Glomerular endothelial cell (primary cell): ENCODE data around the gene ADRM1. TPM values are rescaled to one million over a fixed set of nuclear protein-coding genes. Genes with fewer than 3 reads are reported as not detected.

Experiments used
- DNase-seq: peaks from one replicate; pipeline ENCODE4 v3.0.0-alpha.2; 2011; ENCODE audit warnings: low read depth, low spot score; ENCODE audit errors: extremely low read depth
- total RNA-seq: library from RNA; depleted of rRNA; stranded (reverse); fragments of >200 nt; gene quantifications from 2 replicates; pipeline ENCODE4 v1.2.3, GENCODE V29; 2015

Gene ADRM1
- total RNA-seq, 1 donor from 2014 or later = 227 TPM

DNA sequence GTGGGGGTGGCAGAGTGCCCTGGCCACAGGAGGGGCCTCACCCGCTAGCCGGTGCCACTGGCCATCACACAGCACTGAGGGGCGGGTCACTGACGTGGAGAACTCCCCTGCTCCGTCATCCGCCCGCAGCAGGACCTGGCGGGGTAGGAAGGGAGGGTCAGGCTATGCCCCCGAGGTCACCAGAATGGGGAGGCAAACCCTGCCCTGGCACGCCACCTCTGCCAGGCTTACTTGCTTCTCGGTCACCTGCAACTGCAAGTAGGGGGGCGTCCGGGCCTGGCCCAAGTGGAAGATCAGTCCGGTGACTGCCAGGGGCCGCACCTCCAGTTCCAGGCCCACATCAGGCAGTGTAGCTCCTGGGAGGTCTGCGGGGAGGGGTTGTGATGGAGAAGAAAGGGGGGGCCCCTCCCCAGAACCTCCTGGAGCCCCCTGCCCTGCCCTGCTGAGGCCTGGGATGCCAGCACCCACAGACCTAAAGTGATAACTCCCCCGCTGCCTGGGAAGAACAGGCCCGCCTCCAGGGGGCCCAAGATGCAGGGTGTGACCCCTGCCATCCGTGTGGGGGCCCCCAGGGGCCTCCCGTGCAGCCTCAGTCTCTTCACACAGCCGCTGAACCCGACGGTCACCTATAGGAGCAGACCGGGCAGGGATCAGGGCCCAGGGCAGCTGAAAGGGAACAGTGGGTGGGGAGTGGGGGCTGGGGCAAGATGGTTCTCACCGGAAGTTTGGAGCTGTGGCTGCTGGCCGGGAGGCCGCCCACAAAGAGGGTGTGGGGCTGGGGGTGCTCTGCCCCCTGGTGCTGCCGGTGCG lies 7.4 kb downstream of the ADRM1 start:
- DNase-seq = no peak

DNA sequence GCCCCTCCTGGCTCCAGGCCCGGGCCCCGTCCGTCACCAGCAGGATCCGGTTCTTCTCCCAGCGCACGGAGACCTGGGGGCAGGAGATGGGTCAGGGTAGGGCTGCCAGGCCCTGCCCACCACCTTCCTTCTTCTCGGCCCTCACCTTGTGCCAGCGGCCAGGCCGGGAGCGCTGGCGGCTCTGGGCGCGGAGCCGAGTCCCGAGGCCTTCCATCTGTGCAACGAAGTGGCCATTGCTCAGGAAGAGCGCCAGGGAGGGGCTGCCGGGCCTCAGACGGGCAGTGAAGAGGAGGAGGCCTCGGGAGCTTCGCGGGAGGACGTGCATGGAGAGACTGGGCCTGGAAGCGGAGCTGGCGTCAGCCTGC lies 7.9 kb downstream of the ADRM1 start:
- no peak for DNase-seq

DNA sequence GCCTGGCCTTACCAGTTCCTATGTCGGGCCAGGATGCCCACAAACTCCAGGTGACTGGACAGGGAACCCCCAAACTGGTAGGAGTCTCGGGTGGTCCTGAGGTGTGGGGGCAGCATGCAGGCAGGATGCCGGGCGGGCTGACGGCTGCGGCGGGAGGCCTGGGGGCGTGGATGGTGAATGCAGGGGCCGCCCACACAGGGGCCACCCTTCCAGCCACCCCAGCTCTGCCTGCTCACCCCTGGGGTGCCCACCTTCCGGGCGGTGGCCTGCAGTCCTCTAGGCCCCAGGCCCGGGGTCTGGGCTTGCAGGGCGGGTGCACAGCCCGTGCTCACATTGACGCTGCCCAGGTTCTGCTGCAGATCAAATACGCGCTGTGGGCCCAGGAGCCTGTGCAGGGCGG lies 8.4 kb downstream of the ADRM1 start:
- DNase-seq = no peak

DNA sequence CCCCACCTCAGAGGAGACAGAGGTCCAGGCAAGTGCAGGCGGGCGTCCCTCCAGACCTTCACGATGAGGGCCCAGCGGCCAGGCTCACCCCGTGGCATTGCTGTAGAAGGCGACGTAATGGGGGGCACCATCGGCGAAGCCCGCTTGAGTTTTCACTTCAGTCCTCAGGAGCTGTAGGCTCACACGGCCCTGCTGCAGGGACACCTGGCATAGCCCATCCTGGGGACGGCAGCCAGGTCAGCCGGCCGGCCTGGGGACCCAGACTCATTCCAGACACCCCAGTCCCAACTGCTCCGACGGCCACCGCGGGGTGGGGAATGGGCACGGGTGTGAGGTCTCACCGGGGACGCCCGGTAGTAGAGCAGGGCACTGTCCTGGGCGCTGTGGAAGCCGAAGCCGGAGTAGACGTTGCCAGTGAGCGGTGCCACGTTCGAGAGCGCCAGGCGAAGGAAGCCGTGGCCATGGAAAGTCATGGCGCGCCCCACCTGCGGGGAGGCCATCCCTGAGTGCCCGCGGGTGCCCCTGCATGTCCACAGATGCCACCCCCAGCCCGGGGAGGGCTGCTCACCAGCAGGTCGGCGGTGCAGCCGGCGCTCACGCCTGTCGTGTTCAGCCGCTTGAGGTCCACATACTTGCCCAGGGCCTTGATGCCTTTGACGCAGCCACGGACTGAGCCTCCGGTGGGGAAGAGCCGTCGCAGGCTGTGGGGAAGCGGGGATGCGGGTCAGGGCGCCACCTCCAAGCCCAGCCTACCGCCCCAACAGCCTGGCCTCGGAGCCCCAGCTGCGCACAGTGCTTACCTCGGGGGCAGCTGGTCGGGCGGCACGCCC lies 9.2 kb downstream of the ADRM1 start:
- DNase-seq = no peak

DNA sequence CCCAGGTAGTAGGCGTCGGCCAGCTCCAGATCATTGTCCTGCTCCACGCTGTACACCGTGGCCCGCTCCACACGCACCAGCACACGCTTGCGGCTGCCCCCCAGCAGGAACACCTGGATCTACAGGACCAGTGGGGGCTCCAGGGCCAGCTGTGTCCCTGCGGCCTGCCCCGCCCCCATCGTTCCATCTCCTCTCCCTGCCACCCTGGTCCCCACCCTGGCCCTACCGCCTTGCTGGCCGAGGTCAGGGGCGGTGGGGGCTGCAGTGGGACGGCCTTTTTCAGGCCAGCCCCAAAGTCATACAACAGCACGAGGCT lies 9.8 kb downstream of the ADRM1 start:
- no peak for DNase-seq

DNA sequence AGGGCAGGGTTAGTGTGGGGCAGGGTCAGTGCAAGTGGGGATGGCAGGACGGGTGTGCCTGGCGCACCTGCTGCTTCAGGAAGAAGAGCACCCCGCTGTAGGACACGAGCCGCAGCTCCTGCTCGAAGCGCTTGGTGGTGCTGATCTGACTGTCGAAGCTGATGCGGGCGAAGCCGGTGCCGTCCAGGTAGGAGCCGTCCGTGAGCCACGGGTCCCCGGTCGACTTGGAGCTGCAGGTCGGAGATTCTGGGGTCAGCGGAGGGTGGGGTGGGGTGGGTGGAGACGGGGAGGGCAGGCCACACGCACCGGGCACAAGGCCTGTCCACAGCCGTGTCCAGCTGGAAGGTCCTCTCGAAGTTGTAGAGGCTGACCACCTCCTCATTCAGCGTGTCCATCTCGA lies 10.2 kb downstream of the ADRM1 start:
- DNase-seq = no peak

DNA sequence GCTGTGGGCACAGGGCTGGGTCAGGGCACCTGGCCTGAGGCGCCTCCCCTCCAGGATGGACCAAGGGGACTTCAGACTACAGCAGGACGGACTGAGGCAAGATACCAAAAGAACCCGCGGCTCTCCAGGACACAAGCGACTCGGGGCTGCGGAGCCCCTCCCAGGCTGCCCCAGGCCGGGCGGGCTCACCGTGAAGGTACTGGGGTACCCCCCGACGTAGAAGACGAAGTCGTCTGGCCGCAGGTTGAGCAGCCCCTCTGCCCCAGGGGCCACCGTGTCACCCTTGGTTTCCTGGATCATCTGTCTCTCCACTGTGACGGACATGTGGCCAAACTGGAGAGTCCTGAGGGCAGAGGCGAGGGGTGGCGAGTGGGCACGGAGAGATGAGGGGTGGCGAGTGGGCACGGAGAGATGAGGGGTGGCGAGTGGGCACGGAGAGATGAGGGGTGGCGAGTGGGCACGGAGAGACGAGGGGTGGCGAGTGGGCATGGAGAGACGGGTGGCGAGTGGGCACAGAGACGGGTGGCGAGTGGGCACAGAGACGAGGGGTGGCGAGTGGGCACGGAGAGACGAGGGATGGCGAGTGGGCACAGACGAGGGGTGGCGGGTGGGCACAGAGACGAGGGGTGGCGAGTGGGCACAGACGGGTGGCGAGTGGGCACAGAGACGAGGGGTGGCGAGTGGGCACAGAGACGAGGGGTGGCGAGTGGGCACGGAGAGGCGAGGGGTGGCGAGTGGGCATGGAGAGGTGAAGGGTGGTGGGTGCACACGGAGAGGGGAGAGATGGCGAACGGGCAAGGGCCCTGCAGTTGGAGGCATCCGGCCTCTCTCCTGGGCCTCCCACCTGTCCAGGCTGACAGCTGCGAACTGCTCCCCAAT lies 10.9 kb downstream of the ADRM1 start:
- no peak for DNase-seq

DNA sequence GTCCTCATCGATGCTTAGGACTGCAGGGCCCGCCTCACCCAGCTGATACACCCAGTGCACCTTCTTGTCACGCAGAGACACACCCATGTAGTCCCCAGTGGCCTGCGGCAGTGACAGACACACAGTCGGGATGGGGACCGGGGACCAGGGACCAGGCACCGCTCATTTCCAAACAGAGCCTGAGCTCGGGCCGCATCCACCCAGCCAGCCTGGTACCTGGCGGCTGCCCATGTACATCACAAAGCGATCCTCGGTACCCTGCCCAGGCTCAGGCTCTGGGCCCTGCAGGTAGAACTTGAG lies 11.5 kb downstream of the ADRM1 start:
- no peak for DNase-seq

DNA sequence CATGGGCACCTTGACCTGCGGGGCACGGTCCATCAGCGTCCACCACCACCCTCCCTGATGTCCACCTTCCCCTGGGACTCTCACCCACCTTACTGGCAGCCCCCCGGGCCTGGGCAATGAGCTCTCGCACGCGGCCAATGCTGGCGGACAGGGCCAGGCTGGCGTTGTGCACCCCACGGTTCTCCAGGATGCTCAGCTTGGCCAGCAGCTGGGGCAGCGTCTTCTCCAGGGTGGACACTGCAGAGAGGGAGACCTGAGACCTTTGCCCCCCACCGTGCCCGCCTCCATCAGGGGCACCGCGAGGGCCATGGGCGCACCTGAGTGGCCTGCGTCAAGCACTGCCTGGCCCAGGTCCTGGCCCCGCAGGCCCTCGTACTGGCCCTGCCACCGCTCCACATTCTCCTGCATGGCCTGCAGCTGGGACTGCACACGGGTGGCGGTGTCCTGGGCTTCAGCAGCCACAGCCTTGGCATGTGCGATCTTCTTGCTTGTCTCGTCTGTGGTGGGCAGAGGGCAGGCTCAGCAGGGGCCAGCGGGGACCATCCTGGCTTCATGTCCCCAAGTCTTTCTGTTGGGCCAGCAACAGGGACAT lies 12.0 kb downstream of the ADRM1 start:
- no peak for DNase-seq

DNA sequence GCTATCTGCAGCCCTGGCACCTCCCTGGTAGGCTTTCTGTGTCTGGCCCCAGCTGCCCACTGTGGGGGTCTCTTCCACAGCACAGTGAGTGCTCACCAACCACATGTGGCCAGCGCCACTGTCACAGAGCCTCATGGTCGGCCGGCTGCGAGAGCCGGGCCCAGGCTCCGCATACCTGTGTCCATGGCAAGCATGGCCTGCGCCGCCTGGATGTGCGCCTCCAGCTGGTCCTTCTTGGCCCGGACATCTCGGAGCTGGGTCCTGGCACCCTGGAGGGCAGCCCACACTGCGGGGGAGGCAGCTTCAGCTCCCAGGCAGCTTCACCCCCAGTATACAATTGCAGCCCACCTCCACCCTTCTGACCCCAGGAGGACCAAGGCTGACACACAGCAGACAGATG lies 13.0 kb downstream of the ADRM1 start:
- no peak for DNase-seq

DNA sequence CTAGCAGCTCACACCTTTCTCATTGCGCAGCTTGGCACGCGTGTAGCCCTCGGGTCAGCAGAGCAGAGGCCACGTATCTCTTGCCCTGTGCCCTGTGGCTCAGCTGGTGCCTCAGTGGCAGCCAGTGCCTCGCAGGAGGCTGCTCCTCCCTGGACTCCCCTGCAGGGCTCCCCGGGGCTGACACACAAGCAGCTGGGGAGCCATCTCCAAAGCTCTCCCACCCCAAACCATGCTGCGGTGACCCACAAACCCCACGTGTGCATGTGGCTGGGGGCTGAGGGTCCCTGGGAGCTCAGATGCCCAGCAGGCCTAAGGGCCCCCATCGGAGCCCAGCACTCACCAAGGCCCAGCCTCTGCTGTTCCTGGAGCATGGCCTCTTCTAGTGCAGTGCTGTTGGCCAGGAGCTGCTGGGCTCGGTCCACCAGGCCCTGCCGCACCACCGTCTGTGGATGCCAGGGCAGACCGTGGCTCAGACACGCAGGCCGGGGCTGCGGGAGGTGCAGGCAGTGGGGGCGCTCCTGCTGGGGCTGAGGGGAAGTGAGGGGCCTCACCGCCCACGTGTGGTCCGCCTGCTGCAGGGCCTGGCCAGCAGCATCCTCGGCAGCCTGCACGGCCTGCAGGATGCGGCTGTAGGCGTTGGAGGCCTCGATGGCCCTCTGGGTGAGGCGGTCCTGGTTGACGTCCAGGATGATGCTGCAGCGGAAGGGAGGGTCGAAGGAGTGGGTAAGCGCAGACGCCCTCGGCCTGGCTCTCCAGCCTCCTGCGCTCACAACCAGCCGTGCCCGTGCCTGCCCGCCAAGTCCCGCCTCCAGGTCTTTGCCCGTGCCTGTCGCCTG lies 13.8 kb downstream of the ADRM1 start:
- DNase-seq = no peak

DNA sequence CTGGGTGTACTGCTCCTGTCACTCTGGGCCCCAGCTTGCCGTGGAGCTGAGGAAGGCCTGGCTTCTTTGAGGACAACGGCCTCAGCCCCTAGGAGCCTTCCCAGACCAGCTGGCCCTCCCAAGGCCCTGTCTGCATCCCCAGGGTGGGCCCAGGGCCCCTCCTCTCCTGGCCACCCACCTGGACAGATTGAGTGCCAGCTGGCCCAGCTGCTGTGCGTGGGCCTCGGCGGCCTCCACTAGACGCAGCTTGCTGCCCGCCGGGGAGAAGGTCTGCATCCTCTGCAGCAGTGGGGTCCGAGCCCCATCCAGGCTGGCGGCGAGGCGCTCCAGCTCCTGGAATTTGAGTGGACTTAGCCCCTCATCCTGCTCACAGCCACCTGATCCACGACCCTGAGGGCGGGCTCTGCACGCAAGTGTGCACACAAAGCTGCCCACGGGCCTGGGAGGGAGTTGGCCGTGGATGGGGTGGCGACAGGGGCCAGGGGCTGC lies 14.4 kb downstream of the ADRM1 start:
- no peak for DNase-seq

DNA sequence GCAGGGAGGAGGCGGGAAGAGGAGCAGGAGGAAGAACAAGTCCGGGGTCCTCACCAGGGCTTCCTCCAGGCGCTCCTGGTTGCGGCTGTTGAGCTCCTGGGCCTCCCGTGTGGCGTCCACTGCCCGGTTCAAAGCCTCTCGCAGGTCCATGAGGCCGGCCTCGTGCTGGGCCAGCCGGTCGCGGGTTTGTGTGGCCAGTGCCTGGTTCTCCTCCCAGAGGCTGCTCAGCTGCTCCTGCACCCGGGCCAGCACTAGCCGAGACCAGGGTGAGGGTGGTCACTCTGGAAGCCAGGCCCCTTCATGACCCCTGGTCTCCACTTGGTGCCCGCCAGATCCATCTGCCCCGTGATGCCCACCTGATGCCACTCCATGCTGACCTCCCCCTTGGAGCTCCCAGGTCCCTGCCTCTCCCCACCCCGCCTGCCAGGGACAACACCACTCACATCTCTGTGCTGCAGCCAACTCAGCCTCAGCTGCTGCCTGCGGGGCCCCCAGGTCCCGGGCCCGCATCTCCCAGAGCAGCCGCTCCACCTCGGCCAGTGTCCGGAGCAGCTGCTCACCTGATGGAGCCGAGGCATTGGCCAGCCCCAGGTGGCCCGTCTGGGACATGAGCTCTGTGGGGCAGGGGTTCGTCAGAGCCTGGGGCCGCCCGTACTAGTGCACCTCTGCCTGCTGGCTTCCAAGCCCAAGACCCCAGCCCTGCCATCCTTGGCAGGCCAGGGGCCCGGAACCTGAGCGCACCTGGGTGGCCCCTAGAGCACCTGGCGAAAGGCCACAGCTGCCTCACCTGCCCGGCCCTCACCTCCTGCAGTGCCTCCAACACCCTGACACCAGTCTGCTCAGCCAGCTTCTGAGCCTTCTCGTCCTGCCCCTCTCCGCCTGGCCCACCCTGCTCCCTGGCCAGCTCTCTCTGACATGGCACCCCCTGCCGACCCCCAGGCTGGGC lies 15.9 kb downstream of the ADRM1 start:
- no peak for DNase-seq

DNA sequence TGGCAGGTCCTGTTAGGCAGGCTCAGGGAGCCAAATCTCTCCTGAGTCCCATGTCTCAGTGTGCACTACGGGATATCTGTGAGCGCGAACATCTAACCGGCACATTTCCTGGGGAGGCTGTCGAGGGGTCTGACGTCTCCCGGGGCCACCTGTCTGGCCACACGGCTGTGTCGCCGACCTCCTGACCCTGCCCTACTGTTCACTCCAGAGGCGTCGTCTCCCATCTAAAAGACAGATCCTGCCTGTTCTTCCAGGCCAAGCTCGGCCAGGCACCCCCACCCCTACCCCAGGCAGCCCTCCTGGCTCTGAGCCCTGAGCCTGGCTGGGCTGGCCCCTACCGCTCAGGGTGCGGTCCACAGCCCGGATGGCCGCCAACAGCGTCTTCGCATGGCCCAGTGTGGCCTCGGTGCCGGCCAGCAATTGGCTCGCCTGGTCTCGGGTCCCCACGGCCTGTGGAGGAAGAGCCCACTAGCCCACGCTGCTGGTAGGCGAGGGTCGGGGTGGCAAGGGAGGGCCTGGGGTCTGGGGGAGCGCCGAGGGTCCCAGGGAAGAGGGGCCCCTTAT lies 16.6 kb downstream of the ADRM1 start:
- DNase-seq = no peak

DNA sequence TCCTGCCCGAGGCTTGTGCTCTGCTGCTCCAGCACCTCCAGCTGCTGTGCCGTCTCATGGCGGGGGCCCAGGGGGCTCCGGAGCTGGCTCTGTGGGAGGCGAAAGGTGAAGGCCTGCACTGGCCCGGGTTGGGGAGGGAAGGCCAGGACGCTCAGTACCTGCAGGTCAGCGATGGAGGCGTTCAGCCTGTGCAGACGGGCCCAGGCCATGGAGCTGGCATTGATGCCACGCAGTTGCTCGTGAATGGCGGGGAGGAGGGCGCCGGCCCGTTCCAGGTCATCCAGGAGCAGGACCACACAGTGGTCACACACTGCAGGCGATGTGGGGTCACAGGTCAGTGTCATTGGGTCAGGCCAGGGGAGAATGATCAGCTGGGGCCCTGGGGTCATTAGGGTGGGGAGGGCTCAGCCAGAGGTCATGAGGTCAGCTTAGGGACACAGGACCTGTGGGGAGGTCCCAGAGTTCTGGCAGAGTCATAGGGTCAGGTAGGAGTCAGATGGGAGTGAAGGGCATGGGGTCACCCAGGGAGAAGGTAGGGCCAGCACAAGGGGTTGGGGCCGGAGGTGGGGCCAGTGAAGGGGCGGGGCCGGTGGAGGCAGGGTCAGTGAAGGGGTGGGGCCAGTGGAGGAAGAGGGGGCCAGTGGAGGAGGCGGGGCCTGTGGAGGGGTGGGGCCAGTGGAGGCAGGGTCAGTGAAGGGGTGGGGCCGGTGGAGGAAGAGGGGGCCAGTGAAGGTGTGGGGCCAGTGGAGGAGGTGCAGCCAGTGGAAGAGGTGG lies 18.0 kb downstream of the ADRM1 start:
- no peak for DNase-seq

DNA sequence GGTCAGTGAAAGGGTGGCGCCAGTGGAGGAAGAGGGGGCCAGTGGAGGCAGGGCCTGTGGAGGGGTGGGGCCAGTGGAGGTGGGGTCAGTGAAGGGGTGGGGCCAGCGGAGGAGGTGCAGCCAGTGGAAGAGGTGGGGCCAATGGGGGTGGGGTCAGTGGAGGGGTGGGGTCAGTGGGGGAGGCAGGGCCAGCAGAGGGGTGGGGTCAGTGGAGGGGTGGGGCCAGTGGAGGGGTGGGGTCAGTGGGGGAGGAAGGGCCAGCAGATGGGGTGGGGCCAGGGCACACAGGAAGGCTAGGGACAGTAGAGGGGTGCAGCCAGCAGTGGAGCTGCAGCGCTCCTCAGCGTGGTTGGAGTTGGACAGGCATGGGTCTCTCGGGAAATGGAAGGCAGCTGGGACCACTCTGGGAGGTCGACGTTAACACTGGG lies 18.7 kb downstream of the ADRM1 start:
- no peak for DNase-seq

DNA sequence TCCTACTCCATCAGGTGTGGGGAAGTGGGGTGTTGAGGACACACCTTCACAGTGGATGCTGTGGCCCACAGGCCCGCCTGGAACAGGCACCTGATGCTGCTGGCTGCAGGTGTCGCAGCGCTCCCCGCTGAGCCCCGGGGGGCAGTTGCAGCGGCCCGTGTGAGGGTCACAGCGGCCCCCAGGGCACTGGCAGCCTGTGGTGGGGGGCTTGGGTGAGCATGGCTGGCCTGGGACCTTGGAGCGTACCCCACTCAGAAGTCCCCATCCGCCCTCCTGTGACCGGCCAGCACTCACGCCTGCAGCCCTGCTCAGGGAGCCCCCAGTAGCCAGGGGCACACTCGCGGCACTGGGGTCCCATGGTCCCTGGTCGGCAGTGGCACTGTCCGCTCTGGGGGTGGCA lies 19.2 kb downstream of the ADRM1 start:
- no peak for DNase-seq

DNA sequence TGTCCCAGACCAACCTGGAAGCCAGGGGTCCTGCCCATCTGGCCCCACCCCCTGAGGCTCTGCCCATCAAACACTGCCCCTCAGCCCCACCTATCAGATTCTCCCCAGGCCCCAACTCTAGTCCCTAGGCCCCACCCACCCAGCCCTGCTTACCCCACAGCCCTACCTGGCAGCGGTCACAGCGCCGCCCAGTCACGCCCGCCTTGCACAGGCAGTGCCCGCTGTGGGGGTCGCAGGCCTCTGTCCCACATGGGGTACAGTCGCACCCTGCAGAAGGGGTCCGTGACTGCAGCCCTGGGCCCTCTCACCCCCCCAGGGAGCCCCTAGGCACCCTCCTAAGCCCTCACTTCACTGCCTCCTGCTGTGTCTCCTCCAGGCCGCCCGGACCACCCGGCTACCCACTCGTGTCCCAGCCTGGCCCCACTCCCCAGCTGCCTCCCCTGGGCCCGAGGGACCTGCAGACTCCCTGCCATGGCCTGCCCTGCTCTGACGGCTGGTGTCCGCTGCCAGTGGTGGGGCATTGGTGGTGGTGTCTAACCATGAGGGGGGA lies 19.8 kb downstream of the ADRM1 start:
- DNase-seq = no peak
